K562 (cell line): ENCODE data around the gene UBASH3B. TPM values are rescaled to one million over a fixed set of nuclear protein-coding genes. Genes with fewer than 3 reads are reported as not detected.

Source experiments
- ATAC-seq: fragments of 200-7000 bp; cut with Tn5 transposase; 3 replicates; pipeline ENCODE4 v1.9.1; 2020; ENCODE audit warnings: moderate library complexity
- BruUV-seq: library from RNA; stranded (reverse); fragments of 400-500 nt; replicated peaks from 2 replicates; lab custom pipeline; 2021; lab: Mats Ljungman, UMichigan
- CTCF ChIA-PET: fragments of 300-600 bp; formaldehyde crosslinking; extraction: SDS; loops from one replicate; lab custom pipeline; 2021; ENCODE audit warnings: low intra/inter-chr PET ratio; lab: Yijun Ruan, JAX
- POLR2A ChIA-PET: fragments of 300-600, 350-650 bp; sonication (Branson Sonifier 250); formaldehyde crosslinking; extraction: SDS; loops from one replicate; lab custom pipeline; 2021; ENCODE audit warnings: antibody characterized with exemption, inconsistent platforms; lab: Yijun Ruan, JAX
- DNase-seq, 4 experiments: peaks; one replicate each; pipeline versions ENCODE4 v3.0.0 to v3.0.0-alpha.2; 2011 to 2018; ENCODE audit warnings: low spot score in 3 of 4, mixed read lengths in 3 of 4; ENCODE audit errors: extremely low read depth in 1 of 4
- FAIRE-seq: peaks from 2 replicates; lab custom pipeline; 2011; peaks lifted over from hg19 to GRCh38; lab: Jason Lieb, UNC
- H2AFZ ChIP-seq: 2 replicates; pipeline ENCODE4 v1.6.0; 2011; ENCODE audit warnings: low read depth, low read length, control low read depth, inconsistent platforms
- H3K27ac ChIP-seq: fragments of 200-600 bp; 3 replicates; pipeline ENCODE4 v1.8.0; 2011; ENCODE audit warnings: low read depth, mild to moderate bottlenecking, control low read depth, inconsistent platforms, low read length, moderate library complexity, mixed read lengths; ENCODE audit errors: extremely low read depth
- H3K27me3 ChIP-seq, 2 experiments: fragments of 300-600 bp in 1 of 2; 2 replicates in 1 of 2; 3 replicates in 1 of 2; pipeline versions ENCODE4 v1.6.0 to v1.8.0; 2011; ENCODE audit warnings: inconsistent platforms in 2 of 2, low read length in 2 of 2, mild to moderate bottlenecking in 1 of 2, mixed read lengths in 1 of 2, moderate library complexity in 1 of 2; ENCODE audit not compliant: control insufficient read depth in 2 of 2, insufficient read depth in 2 of 2
- H3K36me3 ChIP-seq: fragments of 300-600 bp; 3 replicates; pipeline ENCODE4 v1.8.0; 2011; ENCODE audit warnings: mild to moderate bottlenecking, low read length, inconsistent platforms; ENCODE audit not compliant: control insufficient read depth, insufficient read depth
- H3K4me1 ChIP-seq, 2 experiments: fragments of 200-600 bp in 1 of 2; replicated peaks in 1 of 2; 2 replicates in 1 of 2; 3 replicates in 1 of 2; pipeline versions ENCODE4 v1.5.1 to v1.8.0; 2011; ENCODE audit warnings: inconsistent platforms in 2 of 2, low read length in 2 of 2, mild to moderate bottlenecking in 1 of 2, mixed read lengths in 1 of 2, moderate library complexity in 1 of 2; ENCODE audit not compliant: control insufficient read depth in 2 of 2, insufficient read depth in 2 of 2
- H3K4me2 ChIP-seq: 2 replicates; pipeline ENCODE4 v1.6.1; 2011; ENCODE audit warnings: low read length, control low read depth, inconsistent platforms, mixed read lengths; ENCODE audit not compliant: insufficient read depth
- H3K4me3 ChIP-seq: fragments of 200-600 bp; sonication (generic), shearing (Covaris generic); 2 replicates; pipeline ENCODE4 v1.5.1; 2016; ENCODE audit warnings: control low read depth, inconsistent platforms
- H3K79me2 ChIP-seq: fragments of 200-600 bp; 3 replicates; pipeline ENCODE4 v1.8.0; 2011; ENCODE audit warnings: low read length, inconsistent platforms; ENCODE audit not compliant: control insufficient read depth, insufficient read depth
- H3K9ac ChIP-seq, 2 experiments: 2 replicates each; pipeline versions ENCODE4 v1.6.0 to v1.6.1; 2011; ENCODE audit warnings: low read depth in 2 of 2, low read length in 2 of 2, control low read depth in 1 of 2, inconsistent platforms in 1 of 2, mild to moderate bottlenecking in 1 of 2, mixed read lengths in 1 of 2; ENCODE audit not compliant: insufficient read depth in 1 of 2
- H3K9me1 ChIP-seq: one replicate; pipeline ENCODE4 v1.6.0; 2011; ENCODE audit warnings: inconsistent platforms, mild to moderate bottlenecking, low read length, moderate library complexity; ENCODE audit not compliant: control insufficient read depth, insufficient read depth
- H3K9me3 ChIP-seq: replicated peaks from 2 replicates; pipeline ENCODE4 v1.5.1; 2011; ENCODE audit warnings: low read depth, low read length, inconsistent platforms; ENCODE audit not compliant: control insufficient read depth, insufficient read depth
- H4K20me1 ChIP-seq: replicated peaks from 2 replicates; pipeline ENCODE4 v1.6.1; 2011; ENCODE audit warnings: low read length, inconsistent platforms, mixed read lengths; ENCODE audit not compliant: control insufficient read depth, insufficient read depth
- BHLHE40 ChIP-seq: IDR thresholded peaks from 2 replicates; pipeline ENCODE4 v1.6.1; 2011; ENCODE audit warnings: low read length, improper control_type of control experiment
- C11orf30 ChIP-seq: fragments of 450-650 bp; IDR thresholded peaks from 2 replicates; pipeline ENCODE4 v1.6.1; 2016; ENCODE audit warnings: low read depth, mild to moderate bottlenecking
- CXXC5 ChIP-seq: fragments of 250-450 bp; sonication (Bioruptor Pico); IDR thresholded peaks from 2 replicates; pipeline ENCODE4 v1.8.0; 2022; ENCODE audit warnings: inconsistent platforms, mild to moderate bottlenecking, moderate library complexity
- FOS ChIP-seq: IDR thresholded peaks from 3 replicates; pipeline ENCODE4 v1.6.1; 2011; ENCODE audit not compliant: insufficient read length; ENCODE audit errors: extremely low read depth
- MAFG ChIP-seq: fragments of 450-650 bp; conservative IDR thresholded peaks from 2 replicates; pipeline ENCODE4 v1.6.1; 2016; ENCODE audit warnings: missing genetic modification characterization, missing compliant biosample characterization
- PHTF2 ChIP-seq: fragments of 250-450 bp; sonication (Bioruptor Pico); IDR thresholded peaks from 2 replicates; pipeline ENCODE4 v1.5.0; 2021; ENCODE audit warnings: mild to moderate bottlenecking
- RBM34 ChIP-seq: fragments of 200-400 bp; formaldehyde crosslinking; IDR thresholded peaks from 2 replicates; pipeline ENCODE4 v1.6.1; 2018; ENCODE audit warnings: low read length, borderline replicate concordance; ENCODE audit not compliant: insufficient read depth
- SIN3B ChIP-seq: fragments of 450-650 bp; IDR thresholded peaks from 2 replicates; pipeline ENCODE4 v1.6.1; 2017; ENCODE audit warnings: low read depth, mild to moderate bottlenecking, moderate library complexity
- TCFL5 ChIP-seq: fragments of 250-450 bp; sonication (Bioruptor Pico); conservative IDR thresholded peaks from 2 replicates; pipeline ENCODE4 v1.6.1; 2021; ENCODE audit warnings: mild to moderate bottlenecking, moderate library complexity, matching md5 sums
- ZNF316 ChIP-seq: fragments of 450-650 bp; IDR thresholded peaks from 2 replicates; pipeline ENCODE4 v1.6.1; 2016
- WGBS: fragments of 100-300 bp; shearing (Covaris generic); methylation state at CpG from one replicate; pipeline ENCODE4 v1.1.6; 2016; ENCODE audit warnings: low coverage, mixed read lengths; ENCODE audit not compliant: insufficient coverage; ENCODE audit errors: missing lambda C conversion rate; 5-methylcytosine and 5-hydroxymethylcytosine counted together
- in situ Hi-C: fragments of 300-500 bp; cut with MboI; formaldehyde crosslinking; loops from 4 replicates; pipeline ENCODE4 v1.15.0; 2018; ENCODE audit warnings: inconsistent platforms, mixed read lengths
- intact Hi-C: fragments of 100-400 bp; cut with micrococcal nuclease; formaldehyde crosslinking; loops from 2 replicates; pipeline ENCODE4 v1.14.2; 2022
- polyA plus RNA-seq, 8 experiments: library from polyadenylated mRNA; depleted of rRNA in 4 of 8; stranded (reverse) in 5 of 8; unstranded in 3 of 8; fragments of >200 nt; fragmentation: Nextera tagmentation in 2 of 8; fragmentation: Illumina TruSeq in 1 of 8; extraction: Ambion mirVana in 2 of 8; extraction: Trizol in 1 of 8; gene quantifications; 2 replicates each; pipeline versions ENCODE4 v1.2.1 to v1.2.3, GENCODE V29; 2011 to 2014; ENCODE audit warnings: inconsistent platforms in 1 of 8, missing spikeins in 1 of 8
- total RNA-seq, 7 experiments: library from RNA; depleted of rRNA in 6 of 7; stranded (reverse); fragments of >200 nt in 6 of 7; fragmentation: Illumina TruSeq in 2 of 7; extraction: Trizol in 2 of 7; gene quantifications; 2 replicates each; pipeline versions ENCODE4 v1.2.1 to v1.2.3, GENCODE V29; 2011 to 2021; ENCODE audit warnings: low replicate concordance in 1 of 7

UBASH3B gene
- total and polyA plus RNA-seq, 9 of the 15 experiments (the other 6 are each of a cell fraction or from before 2014, with no cell fraction given) = 0.01 to 0.31 (median 0.08) TPM; not detected in 2

DNA sequence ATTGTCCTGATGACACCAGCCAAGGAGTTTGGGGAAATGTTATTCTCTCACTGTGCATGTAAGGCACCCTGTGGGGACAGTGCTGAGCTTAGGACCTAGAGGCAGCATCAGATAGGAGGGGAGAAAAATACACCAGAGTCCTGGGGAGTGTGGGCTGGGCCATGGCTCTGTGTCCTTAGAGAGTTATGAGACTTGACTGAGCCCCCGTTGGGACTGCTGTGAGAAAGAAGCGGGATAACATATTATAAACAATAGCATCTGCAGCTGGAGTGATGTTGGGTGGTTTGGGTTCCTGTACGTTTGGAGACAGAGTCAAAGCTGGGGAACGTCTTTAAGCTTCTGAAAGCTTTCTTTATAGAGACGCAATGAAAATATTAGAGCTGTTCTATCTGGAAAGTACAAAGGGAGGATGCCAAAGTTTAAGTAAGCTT, 91.8 kb downstream of the UBASH3B start (continued):
- TF ChIP-seq SIN3B = no peak
- TF ChIP-seq RBM34 = no peak

DNA sequence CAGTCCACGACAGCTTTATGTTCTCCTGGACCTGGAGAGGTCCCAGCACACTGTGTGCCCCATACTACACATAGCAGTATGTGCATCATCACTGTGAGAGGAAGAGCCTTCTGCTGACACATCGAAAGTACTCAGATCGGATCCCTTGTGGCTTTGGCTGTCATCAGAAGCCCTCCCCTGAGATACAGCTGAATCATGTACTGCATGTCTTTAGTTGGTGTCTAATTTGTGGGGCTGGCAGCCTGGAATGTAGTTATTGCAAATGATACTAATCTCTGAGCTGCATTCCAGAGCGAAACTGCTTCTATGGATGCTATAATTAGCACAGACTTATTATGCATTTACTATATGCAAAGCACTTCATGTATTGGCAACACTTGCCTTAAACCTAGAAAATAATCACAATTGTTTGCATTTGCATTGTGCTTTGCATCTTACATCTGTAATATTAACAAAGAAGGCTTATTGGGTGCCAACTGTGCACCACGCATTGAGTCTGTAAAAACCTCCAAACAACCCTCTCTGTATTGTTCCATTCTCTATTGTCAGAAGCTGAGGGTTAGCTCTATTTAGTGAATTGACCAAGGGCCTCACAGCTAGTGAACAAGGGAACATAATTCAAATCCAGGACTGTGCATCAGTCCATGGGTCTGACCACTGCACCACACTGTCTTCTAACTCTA, 93.6 kb downstream of the UBASH3B start:
- no peak for ATAC-seq
- H3K36me3 ChIP-seq = no peaks in the 10 kb centered on the region
- no peak for FAIRE-seq
- H3K4me2 ChIP-seq = no peak overlapping the region
- H3K9me3 ChIP-seq = no peaks in the 10 kb centered on the region
- intact Hi-C loops (no loop called here), in situ Hi-C loops (no loop called here)
- H3K79me2 ChIP-seq = no peaks in the 10 kb centered on the region
- H3K27ac ChIP-seq = no peak overlapping the region
- no peaks in the 10 kb centered on the region for H4K20me1 ChIP-seq
- peaks cover 5 to 32% of the 10 kb centered on the region in 2 experiments for H3K27me3 ChIP-seq
- ChIA-PET CTCF (no interaction called here), POLR2A (no interaction called here)
- no peak overlapping the region for H2AFZ ChIP-seq
- DNase-seq = peak in 1 of 4 experiments; percentile 13
- H3K4me3 ChIP-seq = no peak overlapping the region
- no TSS peak for BruUV-seq
- WGBS = 0% methylated on average over 5 of the region's 5 CpGs
- TF ChIP-seq CXXC5 = no peak
- TF ChIP-seq TCFL5 (CRISPR knock-in tag) = no peak
- no peak for TF ChIP-seq BHLHE40
- peak; percentile 25; the same call in 1 of the 2 replicates for TF ChIP-seq ZNF316
- no peak for TF ChIP-seq PHTF2 (CRISPR knock-in tag)
- TF ChIP-seq MAFG (tag) = peak; percentile 43; the same call in 1 of the 2 replicates
- TF ChIP-seq FOS = no peak
- TF ChIP-seq C11orf30 = peak; percentile 26; the same call in 1 of the 2 replicates
- H3K9me1 ChIP-seq = no peaks in the 10 kb centered on the region
- H3K4me1 ChIP-seq = no peaks in the 10 kb centered on the region; a peak in 1 of 5 replicates
- no peak overlapping the region for H3K9ac ChIP-seq
